Liver (tissue), 3 donors: Measurements from ENCODE around the gene ENTPD1.

Source experiments
- ATF3 ChIP-seq: IDR thresholded peaks from 2 replicates; pipeline ENCODE4 v1.6.1; 2016; ENCODE audit warnings: antibody characterized with exemption
- CTCF ChIP-seq: fragments of 150-350 bp; IDR thresholded peaks from 2 replicates; pipeline ENCODE4 v1.5.1; 2017; ENCODE audit warnings: improper control_type of control experiment, low read depth, low read length; ENCODE audit not compliant: missing input control
- EGR1 ChIP-seq, 2 donors: IDR thresholded peaks; 2 replicates each; pipeline ENCODE4 v1.6.1; 2016 to 2018; ENCODE audit warnings: antibody characterized with exemption in 2 of 2, low read depth in 2 of 2
- GABPA ChIP-seq, 2 donors: IDR thresholded peaks in 1 of 2; conservative IDR thresholded peaks in 1 of 2; 2 replicates each; pipeline ENCODE4 v1.6.1; 2016; ENCODE audit warnings: antibody characterized with exemption in 2 of 2, mild to moderate bottlenecking in 1 of 2, moderate library complexity in 1 of 2
- HNF4G ChIP-seq: IDR thresholded peaks from 2 replicates; pipeline ENCODE4 v1.6.1; 2016; ENCODE audit warnings: antibody characterized with exemption
- JUND ChIP-seq, 2 donors: IDR thresholded peaks; 2 replicates each; pipeline ENCODE4 v1.6.1; 2016; ENCODE audit warnings: antibody characterized with exemption in 2 of 2
- MAX ChIP-seq: IDR thresholded peaks from 2 replicates; pipeline ENCODE4 v1.6.1; 2016; ENCODE audit warnings: antibody characterized with exemption
- RAD21 ChIP-seq, 2 donors: IDR thresholded peaks; 2 replicates each; pipeline ENCODE4 v1.6.1; 2016; ENCODE audit warnings: antibody characterized with exemption in 2 of 2, mild to moderate bottlenecking in 2 of 2
- RXRA ChIP-seq, 2 donors: IDR thresholded peaks; 2 replicates each; pipeline ENCODE4 v1.6.1; 2017 to 2018; ENCODE audit warnings: antibody characterized with exemption in 2 of 2, mild to moderate bottlenecking in 1 of 2
- TAF1 ChIP-seq: conservative IDR thresholded peaks from 2 replicates; pipeline ENCODE4 v1.6.1; 2016; ENCODE audit warnings: antibody characterized with exemption, mild to moderate bottlenecking
- YY1 ChIP-seq: IDR thresholded peaks from 2 replicates; pipeline ENCODE4 v1.6.1; 2016; ENCODE audit warnings: antibody characterized with exemption, mild to moderate bottlenecking
- TF ChIP-seq, protein P1 (sequence below): IDR thresholded peaks from 2 replicates; pipeline ENCODE4 v1.6.1; 2016; ENCODE audit warnings: antibody characterized with exemption
- donor health status: healthy.
- donor health status: healthy.

DNA sequence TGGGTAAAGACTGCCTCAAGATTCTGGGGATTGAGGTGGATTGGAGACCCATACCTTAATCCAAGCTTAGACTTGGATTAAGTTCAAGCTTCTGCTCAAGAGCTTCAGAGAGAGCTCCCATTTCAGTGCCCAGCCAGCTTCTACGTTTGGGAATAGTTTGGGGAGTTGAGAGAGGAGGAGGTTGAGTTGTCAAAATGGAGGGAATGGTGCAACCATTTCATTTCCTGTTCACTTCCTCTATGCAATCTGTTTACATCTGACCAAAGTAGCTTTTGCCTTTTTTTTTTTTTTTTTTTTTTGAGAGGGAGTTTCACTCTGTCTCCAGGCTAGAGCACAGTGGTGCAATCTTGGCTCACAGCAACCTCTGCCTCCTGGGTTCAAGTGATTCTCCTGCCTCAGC, 65.8 kb downstream of the ENTPD1 start:
- no peak for TF ChIP-seq ATF3
- TF ChIP-seq RAD21 (IDR thresholded peaks at IDR 0.05), result no peak
- no peak for TF ChIP-seq CTCF
- TF ChIP-seq RXRA (IDR thresholded peaks at IDR 0.05), result no peak
- no peak for TF ChIP-seq MAX
- no peak for TF ChIP-seq JUND (IDR thresholded peaks at IDR 0.05)
- TF ChIP-seq TAF1, result no peak
- TF ChIP-seq EGR1 (IDR thresholded peaks at IDR 0.05; ENCODE audit: low read depth in 2 of 2), result no peak
- TF ChIP-seq, protein P1, sequence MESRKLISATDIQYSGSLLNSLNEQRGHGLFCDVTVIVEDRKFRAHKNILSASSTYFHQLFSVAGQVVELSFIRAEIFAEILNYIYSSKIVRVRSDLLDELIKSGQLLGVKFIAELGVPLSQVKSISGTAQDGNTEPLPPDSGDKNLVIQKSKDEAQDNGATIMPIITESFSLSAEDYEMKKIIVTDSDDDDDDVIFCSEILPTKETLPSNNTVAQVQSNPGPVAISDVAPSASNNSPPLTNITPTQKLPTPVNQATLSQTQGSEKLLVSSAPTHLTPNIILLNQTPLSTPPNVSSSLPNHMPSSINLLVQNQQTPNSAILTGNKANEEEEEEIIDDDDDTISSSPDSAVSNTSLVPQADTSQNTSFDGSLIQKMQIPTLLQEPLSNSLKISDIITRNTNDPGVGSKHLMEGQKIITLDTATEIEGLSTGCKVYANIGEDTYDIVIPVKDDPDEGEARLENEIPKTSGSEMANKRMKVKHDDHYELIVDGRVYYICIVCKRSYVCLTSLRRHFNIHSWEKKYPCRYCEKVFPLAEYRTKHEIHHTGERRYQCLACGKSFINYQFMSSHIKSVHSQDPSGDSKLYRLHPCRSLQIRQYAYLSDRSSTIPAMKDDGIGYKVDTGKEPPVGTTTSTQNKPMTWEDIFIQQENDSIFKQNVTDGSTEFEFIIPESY, result no peak
- TF ChIP-seq HNF4G, result no peak
- TF ChIP-seq GABPA (IDR thresholded peaks at IDR 0.05 in 1 of 2, conservative IDR thresholded peaks at IDR 0.05 in 1 of 2), result no peak
- TF ChIP-seq YY1, result no peak
